HG03060 (cell line): ENCODE measurements around the gene CCDC40.

Experiments used
- ATAC-seq: cut with Tn5 transposase; IDR thresholded peaks from one replicate; pipeline ENCODE4 v1.9.1; 2021; ENCODE audit warnings: low read depth, moderate number of reproducible peaks; ENCODE audit not compliant: unreplicated experiment

The CCDC40 gene

GRCh38 chr17:80110927-80111701 is 74.7 kb downstream of the CCDC40 start:
- no peak for ATAC-seq

- no peak for ATAC-seq
Measured at GRCh38 chr17:80111702-80112470, 75.4 kb downstream of the CCDC40 start.

- no peak for ATAC-seq
Measured at GRCh38 chr17:80112471-80113032, 76.1 kb downstream of the CCDC40 start.

- ATAC-seq, result no peak
Measured at GRCh38 chr17:80113033-80113484, 76.6 kb downstream of the CCDC40 start.

GRCh38 chr17:80114758-80115157 is 78.3 kb downstream of the CCDC40 start:
- no peak for ATAC-seq

- ATAC-seq, result no peak
Measured at GRCh38 chr17:80115159-80115558, 78.7 kb downstream of the CCDC40 start.

GRCh38 chr17:80116276-80116920 is 80.0 kb downstream of the CCDC40 start:
- no peak for ATAC-seq

GRCh38 chr17:80116921-80117380 is 80.5 kb downstream of the CCDC40 start:
- no peak for ATAC-seq

GRCh38 chr17:80117491-80118401 is 81.3 kb downstream of the CCDC40 start:
- ATAC-seq, result no peak

- no peak for ATAC-seq
Measured at GRCh38 chr17:80118601-80119270, 82.3 kb downstream of the CCDC40 start.

- no peak for ATAC-seq
Measured at GRCh38 chr17:80119271-80119791, 82.9 kb downstream of the CCDC40 start.

GRCh38 chr17:80119839-80120238 is 83.4 kb downstream of the CCDC40 start:
- ATAC-seq, result no peak

GRCh38 chr17:80122026-80122575 is 85.7 kb downstream of the CCDC40 start:
- ATAC-seq, result no peak

- ATAC-seq, result no peak
Measured at GRCh38 chr17:80122926-80123505, 86.6 kb downstream of the CCDC40 start.

GRCh38 chr17:80123791-80124190 is 87.3 kb downstream of the CCDC40 start:
- no peak for ATAC-seq

GRCh38 chr17:80124351-80124981 is 88.0 kb downstream of the CCDC40 start:
- no peak for ATAC-seq

GRCh38 chr17:80125656-80126448 is 89.4 kb downstream of the CCDC40 start:
- ATAC-seq, result no peak
